ENCODE measurements around the gene COPB2.

Gene COPB2

GRCh38 chr3:139326131-139326530 is 63.3 kb downstream of the COPB2 start:
- no peak for DNase-seq

GRCh38 chr3:139325551-139325950 is 63.9 kb downstream of the COPB2 start:
- no peak for DNase-seq

- no peak for DNase-seq
These were observed 65.0 kb downstream of the COPB2 start for GRCh38 chr3:139324456-139324855.

- no peak for DNase-seq
These were observed 66.3 kb downstream of the COPB2 start for GRCh38 chr3:139323146-139323545.

GRCh38 chr3:139322346-139322745 is 67.1 kb downstream of the COPB2 start:
- DNase-seq, result no peak

- DNase-seq, result no peak
These were observed 68.7 kb downstream of the COPB2 start for GRCh38 chr3:139320551-139321309.

GRCh38 chr3:139319428-139320402 is 69.7 kb downstream of the COPB2 start:
- DNase-seq, result no peak

GRCh38 chr3:139318826-139319225 is 70.6 kb downstream of the COPB2 start:
- DNase-seq, result no peak

GRCh38 chr3:139318431-139318816 is 71.0 kb downstream of the COPB2 start:
- no peak for DNase-seq

GRCh38 chr3:139317660-139318430 is 71.6 kb downstream of the COPB2 start:
- DNase-seq, result no peak

GRCh38 chr3:139317215-139317614 is 72.2 kb downstream of the COPB2 start:
- DNase-seq, result no peak

GRCh38 chr3:139313921-139314320 is 75.5 kb downstream of the COPB2 start:
- DNase-seq, result no peak

GRCh38 chr3:139312959-139313358 is 76.5 kb downstream of the COPB2 start:
- DNase-seq, result no peak

- no peak for DNase-seq
These were observed 77.0 kb downstream of the COPB2 start for GRCh38 chr3:139312416-139312815.

GRCh38 chr3:139311557-139311956 is 77.9 kb downstream of the COPB2 start:
- DNase-seq, result no peak

- DNase-seq, result no peak
These were observed 78.9 kb downstream of the COPB2 start for GRCh38 chr3:139310474-139310933.

GRCh38 chr3:139309880-139310279 is 79.6 kb downstream of the COPB2 start:
- no peak for DNase-seq

- DNase-seq, result no peak
These were observed 80.3 kb downstream of the COPB2 start for GRCh38 chr3:139309061-139309591.

GRCh38 chr3:139308560-139308959 is 80.9 kb downstream of the COPB2 start:
- DNase-seq, result no peak

- DNase-seq, result no peak
These were observed 81.6 kb downstream of the COPB2 start for GRCh38 chr3:139307601-139308555.
